Caco-2 (cell line): ENCODE results near the gene FNIP1. TPM values are rescaled to one million over a fixed set of nuclear protein-coding genes. Genes with fewer than 3 reads are reported as not detected.
"Not testable (repeated sequence)": the region's sequence is repeated elsewhere in the genome, so short reads cannot be mapped to it uniquely, and the experiment has no call there.

Experiments
- Bru-seq: library from RNA; stranded (reverse); fragments of 400-500 nt; gene quantifications from one replicate; lab custom pipeline; 2021; lab: Mats Ljungman, UMichigan
- BruChase-seq, 2 experiments: library from RNA; stranded (reverse); fragments of 400-500 nt; gene quantifications; one replicate each; lab custom pipeline; 2021; lab: Mats Ljungman, UMichigan
- BruUV-seq: library from RNA; stranded (reverse); fragments of 400-500 nt; replicated peaks from 2 replicates; lab custom pipeline; 2021; lab: Mats Ljungman, UMichigan
- CTCF ChIA-PET: fragments of 300-600 bp; sonication (Branson Sonifier 250); formaldehyde crosslinking; loops from one replicate; lab custom pipeline; 2022; ENCODE audit warnings: antibody characterized with exemption; lab: Charles Lee
- POLR2A ChIA-PET: fragments of 300-600 bp; sonication (Branson Sonifier 250); formaldehyde crosslinking; loops from one replicate; lab custom pipeline; 2022; ENCODE audit warnings: antibody characterized with exemption; lab: Charles Lee
- DNase-seq, 2 experiments: peaks; one replicate each; pipeline versions ENCODE4 v3.0.0 to v3.0.0-alpha.2; 2020 to 2022
- H3K27me3 ChIP-seq: replicated peaks from 2 replicates; pipeline ENCODE4 v1.6.0; 2011; ENCODE audit warnings: low read length; ENCODE audit not compliant: control insufficient read depth, insufficient read depth
- H3K36me3 ChIP-seq: 2 replicates; pipeline ENCODE4 v1.5.1; 2011; ENCODE audit warnings: low read length; ENCODE audit not compliant: control insufficient read depth, insufficient read depth
- H3K4me1 ChIP-seq: fragments of 250-450 bp; sonication (Bioruptor Pico); 2 replicates; pipeline ENCODE4 v1.5.1; 2020; ENCODE audit warnings: mild to moderate bottlenecking
- H3K4me3 ChIP-seq: 2 replicates; pipeline ENCODE4 v1.5.1; 2011; ENCODE audit warnings: low read depth, mild to moderate bottlenecking, control low read depth, low read length
- H3K9me3 ChIP-seq: fragments of 250-450 bp; sonication (Bioruptor Pico); 2 replicates; pipeline ENCODE4 v1.5.1; 2020; ENCODE audit warnings: mild to moderate bottlenecking, moderate library complexity
- H3K27ac Mint-ChIP-seq: one replicate; pipeline ENCODE4 v1.8.0; 2022; ENCODE audit warnings: mixed read lengths; ENCODE audit not compliant: unreplicated experiment
- H3K27me3 Mint-ChIP-seq: one replicate; pipeline ENCODE4 v1.8.0; 2022; ENCODE audit warnings: mixed read lengths; ENCODE audit not compliant: insufficient read depth, unreplicated experiment
- H3K36me3 Mint-ChIP-seq: one replicate; pipeline ENCODE4 v1.8.0; 2022; ENCODE audit warnings: mild to moderate bottlenecking, mixed read lengths; ENCODE audit not compliant: insufficient read depth, unreplicated experiment
- H3K4me1 Mint-ChIP-seq: one replicate; pipeline ENCODE4 v1.8.0; 2022; ENCODE audit warnings: low read depth, mixed read lengths; ENCODE audit not compliant: unreplicated experiment
- H3K4me3 Mint-ChIP-seq: one replicate; pipeline ENCODE4 v1.8.0; 2022; ENCODE audit warnings: mild to moderate bottlenecking, moderate library complexity, mixed read lengths; ENCODE audit not compliant: unreplicated experiment
- H3K9me3 Mint-ChIP-seq: one replicate; pipeline ENCODE4 v1.8.0; 2022; ENCODE audit warnings: mixed read lengths; ENCODE audit not compliant: unreplicated experiment
- intact Hi-C: fragments of 100-400 bp; cut with micrococcal nuclease; formaldehyde crosslinking; loops from one replicate; pipeline ENCODE4 v1.10.0; 2022; ENCODE audit not compliant: unreplicated experiment
- long read RNA-seq: library from polyadenylated mRNA; stranded (forward); transcript quantifications from one replicate; pipeline ENCODE4 v2.0.0, GENCODE V29; 2022
- total RNA-seq: library from RNA; stranded (reverse); gene quantifications from 2 replicates; pipeline ENCODE4 v1.2.3, GENCODE V29; 2022
- TF ChIP-seq, protein P1 (sequence below), 2 experiments: fragments of 200-600 bp in 1 of 2; IDR thresholded peaks; 1 replicate in 1 of 2; 2 replicates in 1 of 2; pipeline versions ENCODE4 v1.5.1 to v1.8.0; 2011 to 2022; ENCODE audit warnings: antibody characterized with exemption in 1 of 2, control low read depth in 1 of 2, inconsistent platforms in 1 of 2, low read depth in 1 of 2, low read length in 1 of 2, mild to moderate bottlenecking in 1 of 2, moderate library complexity in 1 of 2; ENCODE audit not compliant: insufficient read depth in 1 of 2, severe bottlenecking in 1 of 2, unreplicated experiment in 1 of 2

FNIP1 gene
- total RNA-seq (42.7 and 45.0 TPM in 2 replicates), Bru-seq, nascent RNA (percentile 97 among the genes with signal in this experiment), BruChase-seq, experiment 1, labeled RNA remaining after a 2-hour chase (percentile 100 among the genes with signal in this experiment), BruChase-seq, experiment 2, labeled RNA remaining after a 6-hour chase (percentile 98 among the genes with signal in this experiment)
- long read RNA-seq, partial matches to known transcripts: 3 of 16 reads
- long read RNA-seq, other reads (novel, unspliced or antisense): 7 of 16 reads

DNA sequence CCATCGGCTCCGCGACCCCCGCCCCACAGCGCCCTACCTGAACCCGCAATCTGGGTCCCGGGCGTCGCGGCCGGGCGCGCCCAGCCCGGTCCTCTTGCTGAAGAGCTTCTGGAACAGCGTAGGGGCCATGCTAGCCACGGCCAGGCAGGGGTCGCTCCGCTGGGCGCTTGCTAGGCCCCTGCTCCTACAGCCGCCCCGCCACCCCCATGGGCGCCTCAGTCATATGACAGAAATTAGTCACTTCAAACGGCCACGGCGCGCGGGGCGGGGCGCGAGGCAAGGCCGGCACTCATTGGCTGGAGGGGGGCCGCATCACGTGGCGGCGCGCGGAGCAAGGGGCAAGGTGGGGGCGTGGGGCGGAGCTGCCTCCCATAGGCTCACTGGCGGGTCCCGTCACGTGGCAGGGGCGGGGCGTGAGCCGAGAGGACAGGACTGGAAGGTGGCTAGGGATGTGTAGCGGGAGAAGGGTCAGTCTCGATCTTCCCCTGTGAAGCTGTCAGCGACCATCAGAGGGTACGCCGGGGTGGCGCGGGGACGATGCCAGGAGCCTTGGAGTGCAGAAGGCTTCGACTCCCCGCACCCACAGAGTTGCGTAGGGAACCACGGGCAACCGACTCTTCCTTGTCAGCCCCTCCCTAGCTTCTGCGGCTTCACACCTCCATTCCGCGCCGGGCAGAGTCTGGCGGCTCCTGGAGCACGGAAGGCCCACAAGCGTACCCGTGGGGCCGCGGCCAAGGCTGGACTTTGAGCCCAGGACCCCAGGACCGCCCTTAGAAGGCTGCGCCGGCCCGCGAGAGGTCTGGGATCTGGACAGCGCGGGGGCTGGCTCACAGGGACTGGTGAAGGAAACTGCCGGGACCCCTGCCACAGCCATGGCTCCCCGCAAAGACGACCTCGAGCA is at the start of gene FNIP1:
Gene FNIP1 (minus strand): TSS at position 225 of the 901 bp plus-strand sequence. CDS start 96 bp downstream, at position 129.
- Histone ChIP-seq H3K4me1 (peaks cover 5% of the 10 kb centered on the region), H3K36me3 (no peaks in the 10 kb centered on the region), H3K27me3 (no peaks in the 10 kb centered on the region), H3K9me3 (no peaks in the 10 kb centered on the region), H3K4me3 (peak within 1 kb of the TSS; percentile 94)
- no TSS peak for BruUV-seq
- POLR2A ChIA-PET: interaction anchor here (0.6 to 1.6 kb wide), 11 partner anchors 9 to 538 kb away, joined by 3 to 8 read pairs (median 3); no protein-coding TSS in a partner anchor
- Mint-ChIP-seq H3K4me1 (peaks cover 7% of the 10 kb centered on the region), H3K27me3 (peaks cover 6% of the 10 kb centered on the region), H3K4me3 (peak within 1 kb of the TSS; percentile 95), H3K27ac (peak within 1 kb of the TSS; percentile 90), H3K9me3 (no peaks in the 10 kb centered on the region), H3K36me3 (peaks cover 27% of the 10 kb centered on the region)
- peak; percentile 100 for DNase-seq
- TF ChIP-seq, protein P1, sequence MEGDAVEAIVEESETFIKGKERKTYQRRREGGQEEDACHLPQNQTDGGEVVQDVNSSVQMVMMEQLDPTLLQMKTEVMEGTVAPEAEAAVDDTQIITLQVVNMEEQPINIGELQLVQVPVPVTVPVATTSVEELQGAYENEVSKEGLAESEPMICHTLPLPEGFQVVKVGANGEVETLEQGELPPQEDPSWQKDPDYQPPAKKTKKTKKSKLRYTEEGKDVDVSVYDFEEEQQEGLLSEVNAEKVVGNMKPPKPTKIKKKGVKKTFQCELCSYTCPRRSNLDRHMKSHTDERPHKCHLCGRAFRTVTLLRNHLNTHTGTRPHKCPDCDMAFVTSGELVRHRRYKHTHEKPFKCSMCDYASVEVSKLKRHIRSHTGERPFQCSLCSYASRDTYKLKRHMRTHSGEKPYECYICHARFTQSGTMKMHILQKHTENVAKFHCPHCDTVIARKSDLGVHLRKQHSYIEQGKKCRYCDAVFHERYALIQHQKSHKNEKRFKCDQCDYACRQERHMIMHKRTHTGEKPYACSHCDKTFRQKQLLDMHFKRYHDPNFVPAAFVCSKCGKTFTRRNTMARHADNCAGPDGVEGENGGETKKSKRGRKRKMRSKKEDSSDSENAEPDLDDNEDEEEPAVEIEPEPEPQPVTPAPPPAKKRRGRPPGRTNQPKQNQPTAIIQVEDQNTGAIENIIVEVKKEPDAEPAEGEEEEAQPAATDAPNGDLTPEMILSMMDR (IDR thresholded peaks at IDR 0.05; ENCODE audit: insufficient read depth in 1 of 2, low read depth in 1 of 2, low read length in 1 of 2, severe bottlenecking in 1 of 2, unreplicated experiment in 1 of 2): peak in 1 of 2 experiments; percentile 30
- CTCF ChIA-PET: interaction anchor here (1.0 to 1.9 kb wide), 3 partner anchors 14 to 211 kb away, joined by 3 to 12 read pairs (median 10); no protein-coding TSS in a partner anchor
- intact Hi-C loops: loop anchor here (1.0 to 5.0 kb wide), 4 partner anchors 28 to 210 kb away; partner anchors contain the start of gene RAPGEF6

DNA sequence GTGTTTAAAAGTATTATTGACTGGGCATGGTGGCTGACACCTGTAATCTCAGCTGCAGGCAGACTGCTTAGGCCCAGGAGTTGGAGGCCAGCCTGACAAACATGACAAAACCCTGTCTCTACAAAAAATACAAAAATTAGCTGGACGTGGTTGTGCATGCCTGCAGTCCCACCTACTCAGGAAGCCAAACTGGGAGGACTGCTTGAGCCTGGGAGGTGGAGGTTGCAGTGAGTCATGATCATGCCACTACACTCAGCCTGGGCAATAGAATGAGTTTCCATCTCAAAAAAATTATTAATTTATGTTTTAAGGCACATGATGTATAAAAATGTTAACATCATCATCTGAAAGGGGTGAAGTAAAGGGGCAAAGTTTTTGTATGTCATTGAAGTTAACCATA is 49.7 kb upstream of the FNIP1 start:
- ChIA-PET CTCF (no interaction called here), POLR2A (no interaction called here)
- peaks cover 4% of the 10 kb centered on the region for H3K27me3 Mint-ChIP-seq
- Histone ChIP-seq H3K36me3 (no peaks in the 10 kb centered on the region), H3K9me3 (peaks cover 42% of the 10 kb centered on the region), H3K4me1 (no peaks in the 10 kb centered on the region), H3K27me3 (no peaks in the 10 kb centered on the region), H3K4me3 (no peak overlapping the region)
- peaks cover 69% of the 10 kb centered on the region for H3K9me3 Mint-ChIP-seq
- DNase-seq: no peak
- no peaks in the 10 kb centered on the region for H3K36me3 Mint-ChIP-seq
- intact Hi-C loops: no loop called here
- TF ChIP-seq, protein P1 (IDR thresholded peaks at IDR 0.05; ENCODE audit: insufficient read depth in 1 of 2, low read depth in 1 of 2, low read length in 1 of 2, severe bottlenecking in 1 of 2, unreplicated experiment in 1 of 2): no peak
- H3K4me3 Mint-ChIP-seq: no peak overlapping the region
- no TSS peak for BruUV-seq
- H3K4me1 Mint-ChIP-seq: no peaks in the 10 kb centered on the region
- H3K27ac Mint-ChIP-seq: no peak overlapping the region

DNA sequence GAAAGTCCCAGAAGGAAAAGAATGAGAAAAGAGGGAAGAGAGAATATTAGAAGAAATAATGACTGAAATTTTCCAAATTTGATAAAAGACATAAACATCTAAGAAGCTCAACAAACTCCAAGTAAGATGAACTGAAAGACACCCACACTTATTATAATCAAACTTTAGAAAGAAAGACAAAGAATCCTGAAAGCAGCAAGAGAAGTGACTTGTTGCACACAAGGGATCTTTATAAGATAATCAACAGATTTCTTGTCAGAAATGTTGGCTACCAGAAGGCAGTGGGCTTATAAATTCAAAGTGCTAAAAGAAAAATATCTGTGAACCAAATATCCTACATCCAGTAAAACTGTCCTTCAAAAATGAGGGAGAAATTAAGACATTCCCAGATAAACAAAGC is 49.0 kb upstream of the FNIP1 start:
- no peaks in the 10 kb centered on the region for H3K36me3 Mint-ChIP-seq
- no peaks in the 10 kb centered on the region for H3K4me1 Mint-ChIP-seq
- H3K9me3 Mint-ChIP-seq: peaks cover 69% of the 10 kb centered on the region
- peaks cover 4% of the 10 kb centered on the region for H3K27me3 Mint-ChIP-seq
- Histone ChIP-seq H3K4me1 (no peaks in the 10 kb centered on the region), H3K4me3 (no peak overlapping the region), H3K9me3 (peaks cover 36% of the 10 kb centered on the region), H3K27me3 (no peaks in the 10 kb centered on the region), H3K36me3 (no peaks in the 10 kb centered on the region)
- no peak overlapping the region for H3K4me3 Mint-ChIP-seq
- BruUV-seq: no TSS peak
- no peak for DNase-seq
- POLR2A ChIA-PET: no interaction called here
- H3K27ac Mint-ChIP-seq: no peak overlapping the region
- intact Hi-C loops: no loop called here
- TF ChIP-seq, protein P1 (IDR thresholded peaks at IDR 0.05; ENCODE audit: insufficient read depth in 1 of 2, low read depth in 1 of 2, low read length in 1 of 2, severe bottlenecking in 1 of 2, unreplicated experiment in 1 of 2): no peak
- CTCF ChIA-PET: no interaction called here

DNA sequence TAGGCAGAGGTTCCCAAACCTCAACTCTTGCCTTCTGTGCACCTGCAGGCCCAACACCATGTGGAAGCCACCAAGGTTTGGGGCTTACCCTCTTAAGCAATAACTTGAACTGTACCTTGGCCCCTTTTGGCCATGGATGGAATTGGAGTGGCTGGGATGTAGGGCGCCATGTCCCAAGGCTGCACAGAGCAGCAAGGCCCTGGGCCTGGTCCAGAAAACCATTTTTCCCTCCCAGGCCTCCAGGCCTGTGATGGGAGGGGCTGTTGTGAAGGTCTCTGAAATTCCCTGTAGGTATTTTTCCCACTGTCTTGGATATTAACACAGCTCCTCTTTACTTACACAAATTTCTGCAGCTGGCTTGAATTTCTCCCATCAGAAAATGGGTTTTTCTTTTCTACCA is 46.2 kb upstream of the FNIP1 start:
- peaks cover 75% of the 10 kb centered on the region for H3K9me3 Mint-ChIP-seq
- DNase-seq, H3K4me1 ChIP-seq, H3K4me1 Mint-ChIP-seq, H3K36me3 Mint-ChIP-seq, H3K27me3 Mint-ChIP-seq, H3K27me3 ChIP-seq, H3K4me3 ChIP-seq, H3K36me3 ChIP-seq, BruUV-seq, H3K4me3 Mint-ChIP-seq, POLR2A ChIA-PET, H3K27ac Mint-ChIP-seq, CTCF ChIA-PET, intact Hi-C loops: not testable (repeated sequence)
- peaks cover 23% of the 10 kb centered on the region for H3K9me3 ChIP-seq
